GF-D8 (cell line): ENCODE data around the gene FNBP1L.
"Not testable (repeated sequence)": the region's sequence is repeated elsewhere in the genome, so short reads cannot be mapped to it uniquely, and the experiment has no call there.

Source experiments
- DNase-seq: peaks from one replicate; lab custom pipeline; 2025; lab: John Stamatoyannopoulos, UW

The FNBP1L gene

DNA sequence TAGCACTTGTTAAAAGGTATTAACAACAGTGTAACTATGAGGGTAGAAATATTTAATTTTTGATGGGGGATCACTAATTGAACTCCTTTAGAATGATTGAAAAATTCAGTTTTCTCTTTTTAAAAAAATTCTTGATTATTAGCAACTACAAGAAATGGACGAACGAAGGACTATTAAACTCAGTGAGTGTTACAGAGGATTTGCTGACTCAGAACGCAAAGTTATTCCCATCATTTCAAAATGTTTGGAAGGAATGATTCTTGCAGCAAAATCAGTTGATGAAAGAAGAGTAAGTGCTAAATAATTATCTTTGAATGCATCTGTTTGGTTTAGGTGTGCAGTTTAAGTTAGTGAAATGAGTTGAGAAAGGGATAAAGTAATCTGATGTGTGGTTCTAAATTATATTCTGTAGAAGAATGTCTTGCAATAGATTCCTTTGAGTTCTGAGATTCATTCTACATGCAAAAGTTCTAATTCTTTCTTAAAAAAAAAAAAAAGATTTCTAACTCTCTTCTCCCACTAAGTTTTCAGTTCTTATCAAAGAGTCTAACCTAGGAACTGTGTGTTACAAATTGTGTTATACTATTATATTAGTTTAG lies 85.0 kb downstream of the FNBP1L start:
- DNase-seq: no peak

DNA sequence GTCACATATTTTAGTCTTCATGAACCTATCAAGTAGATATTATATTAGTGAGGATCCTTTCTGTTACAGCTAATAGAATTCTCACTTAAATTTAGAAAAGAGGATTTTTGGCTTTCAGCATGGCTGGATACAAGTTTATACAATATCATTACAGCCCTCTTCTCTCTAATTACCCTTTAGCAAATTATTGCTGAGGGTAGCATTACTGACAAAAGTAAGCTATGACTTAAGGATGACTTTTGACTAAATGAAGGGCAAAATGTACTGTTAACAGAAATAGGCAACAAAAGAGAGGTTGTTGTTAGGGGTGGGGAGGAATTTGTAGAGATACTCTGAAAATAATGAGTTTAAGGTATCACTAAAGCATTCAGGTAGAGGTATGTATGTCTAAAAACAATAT lies 85.8 kb downstream of the FNBP1L start:
- no peak for DNase-seq

DNA sequence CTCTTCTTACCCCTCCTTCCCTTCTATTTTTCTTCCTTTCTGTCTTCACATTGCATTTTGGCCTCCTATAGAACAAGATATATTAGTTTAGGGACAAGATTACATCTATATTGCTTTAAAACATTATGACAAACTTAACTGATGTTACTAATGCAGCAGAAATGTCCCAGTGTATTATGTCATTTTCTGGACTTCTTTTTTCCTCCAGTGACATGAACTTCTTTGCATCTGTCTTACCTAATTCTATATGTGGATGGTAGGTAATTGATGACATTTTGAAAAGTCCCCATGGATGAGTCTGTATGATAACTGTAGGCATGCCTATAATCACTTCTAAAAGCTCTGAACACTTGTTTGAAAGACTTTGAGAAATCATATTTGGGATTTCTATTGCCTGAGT lies 89.5 kb downstream of the FNBP1L start:
- no peak for DNase-seq

DNA sequence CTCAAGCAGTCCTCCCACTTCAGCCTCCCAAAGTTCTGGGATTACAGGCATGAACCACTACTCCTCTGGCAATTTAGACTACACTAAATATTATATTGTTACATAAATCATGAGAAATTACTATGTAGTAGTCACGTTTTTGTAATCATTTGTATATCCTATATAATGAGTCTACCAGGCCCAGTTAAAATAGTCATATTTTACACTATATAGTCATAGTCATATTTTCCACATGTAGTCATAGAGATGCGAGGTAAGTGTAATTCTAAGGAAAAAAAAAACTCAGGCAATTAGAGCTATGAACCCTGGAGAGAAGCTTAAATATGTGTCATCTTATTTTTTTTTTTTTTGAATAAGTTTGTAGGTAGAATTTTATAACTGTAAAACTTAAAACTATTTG lies 90.0 kb downstream of the FNBP1L start:
- no peak for DNase-seq

DNA sequence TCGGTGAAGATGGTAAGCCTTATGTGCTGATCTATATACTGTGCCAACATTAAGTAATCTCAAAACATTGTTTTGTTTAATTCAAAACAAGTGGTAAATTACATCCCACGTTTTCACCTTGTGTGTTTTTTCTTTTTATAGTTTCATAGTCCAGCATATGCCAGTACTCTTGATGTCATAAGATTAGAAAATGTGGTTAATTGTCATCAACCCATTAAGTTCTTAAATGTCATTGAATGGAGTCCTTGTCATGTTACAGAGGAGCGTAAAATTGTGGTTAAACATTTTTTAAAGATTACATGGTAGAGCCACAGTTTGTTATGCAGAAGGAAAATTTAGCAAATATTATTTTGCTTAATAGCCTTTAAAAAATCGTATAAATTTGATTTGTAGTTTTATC lies 93.1 kb downstream of the FNBP1L start:
- no peak for DNase-seq

DNA sequence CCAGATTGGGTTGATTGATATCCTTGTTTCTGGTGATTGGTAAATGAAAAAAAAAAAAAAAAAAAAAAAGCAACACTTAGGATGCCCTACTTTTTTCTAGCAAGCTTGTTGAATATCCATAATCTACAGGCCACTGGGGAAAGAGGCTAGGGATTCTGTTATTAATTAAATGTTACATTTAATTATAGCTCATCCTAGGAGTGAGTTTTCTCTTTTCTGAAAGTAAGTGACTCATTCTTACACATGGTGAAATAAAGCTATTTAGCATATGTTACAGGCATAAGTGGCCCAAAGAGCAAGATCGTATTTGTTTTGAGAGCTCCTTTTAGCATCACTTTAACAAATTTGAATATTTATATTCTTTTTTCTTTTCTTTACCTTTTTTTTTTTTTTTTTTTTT lies 94.5 kb downstream of the FNBP1L start:
- no peak for DNase-seq

DNA sequence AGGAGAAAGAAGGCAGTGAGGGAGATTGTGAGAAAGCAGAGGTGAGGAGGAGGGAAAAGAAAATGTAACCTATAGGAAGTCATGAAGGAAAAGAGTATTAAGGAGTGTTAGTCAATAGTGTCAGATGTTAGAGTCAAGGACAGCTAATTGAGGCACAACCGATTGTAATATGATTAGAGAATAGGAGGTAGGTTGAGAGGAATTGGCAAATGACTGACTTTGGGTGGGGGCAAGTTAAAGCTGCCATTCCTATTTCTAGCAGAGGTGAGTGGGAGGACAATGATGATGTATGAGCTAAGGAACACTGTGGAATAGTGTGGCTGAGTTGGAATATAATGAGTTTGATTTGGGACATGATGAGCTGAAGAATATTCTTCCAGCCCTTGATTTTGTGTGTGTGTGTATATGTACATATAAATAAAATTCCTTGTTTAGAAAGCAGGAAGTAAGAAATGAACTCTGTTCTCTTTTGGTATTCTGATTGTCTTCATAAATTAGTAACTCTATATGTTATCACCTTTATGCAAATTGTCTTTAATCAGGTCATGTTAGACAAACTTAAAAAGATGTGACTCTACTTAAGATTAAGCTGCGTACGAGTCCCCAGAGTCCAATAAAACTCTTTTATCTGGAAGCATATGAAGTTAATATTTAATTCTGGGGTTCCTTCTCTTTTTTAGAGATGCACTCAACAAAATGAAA lies 98.4 kb downstream of the FNBP1L start:
- DNase-seq: no peak

DNA sequence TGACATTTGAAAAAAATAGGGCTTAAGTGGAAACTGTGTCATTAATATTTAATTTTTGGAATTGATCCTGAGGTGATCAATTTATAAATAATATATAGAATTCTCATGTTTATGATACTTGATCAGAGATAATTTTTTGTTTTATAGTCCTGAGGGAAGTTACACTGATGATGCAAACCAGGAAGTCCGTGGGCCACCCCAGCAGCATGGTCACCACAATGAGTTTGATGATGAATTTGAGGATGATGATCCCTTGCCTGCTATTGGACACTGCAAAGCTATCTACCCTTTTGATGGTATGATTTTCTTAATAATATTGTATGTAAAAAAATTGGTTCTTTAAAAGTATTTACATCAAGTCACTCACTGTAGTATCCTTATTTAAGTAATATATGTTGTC lies 101.2 kb downstream of the FNBP1L start:
- no peak for DNase-seq

DNA sequence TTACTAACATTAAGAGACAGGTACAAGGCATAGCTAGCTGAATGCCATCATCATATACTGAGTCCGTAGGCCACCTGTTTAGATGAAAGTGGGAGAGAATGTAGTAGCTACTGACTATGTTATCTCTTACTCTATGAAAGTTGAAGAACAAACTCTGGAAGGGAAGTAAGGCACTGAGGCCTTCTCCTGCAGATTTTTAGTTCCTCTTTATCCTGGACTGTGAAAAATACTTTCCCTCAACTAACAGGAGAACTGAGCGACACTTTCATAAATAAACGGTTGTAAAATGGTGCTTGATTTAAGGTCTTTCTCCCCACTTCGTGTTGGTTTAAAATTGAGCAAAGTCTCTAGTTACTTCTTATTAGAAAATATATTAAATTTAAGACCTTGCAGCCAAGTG lies 101.9 kb downstream of the FNBP1L start:
- no peak for DNase-seq

DNA sequence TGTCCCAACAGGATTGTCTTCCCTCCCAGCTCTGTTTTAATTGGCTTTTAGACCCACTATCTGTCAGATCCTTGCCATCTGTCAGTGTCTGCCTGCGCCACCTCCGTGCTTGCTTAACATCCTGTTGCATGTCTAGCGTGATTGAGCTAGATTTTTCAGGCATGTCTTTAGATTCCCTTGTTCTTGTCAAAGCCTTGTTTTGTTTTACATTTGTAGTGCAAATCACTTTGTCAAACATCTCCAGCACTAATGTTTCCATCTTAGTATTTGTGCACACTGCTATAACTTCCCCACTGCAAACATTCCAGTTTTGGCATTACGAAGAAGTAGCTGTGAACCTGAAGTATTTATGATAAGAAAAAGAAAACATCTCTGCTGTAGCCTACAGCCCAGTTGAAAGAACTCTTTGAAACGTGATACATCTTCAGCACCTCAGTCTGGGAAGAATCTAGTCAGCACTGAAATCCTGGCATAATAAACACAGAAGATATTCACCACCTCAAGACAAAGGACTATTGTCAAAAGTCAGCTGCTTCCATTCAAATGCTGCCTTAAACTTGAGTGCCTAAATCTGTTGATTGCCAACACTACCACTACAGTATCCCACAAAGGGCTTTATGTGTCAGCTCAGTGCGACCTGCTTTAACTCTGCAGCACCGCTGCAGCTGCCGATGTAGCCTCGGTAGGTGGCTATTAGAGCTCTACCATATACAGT lies 105.0 kb downstream of the FNBP1L start:
- peak; percentile 68 for DNase-seq

DNA sequence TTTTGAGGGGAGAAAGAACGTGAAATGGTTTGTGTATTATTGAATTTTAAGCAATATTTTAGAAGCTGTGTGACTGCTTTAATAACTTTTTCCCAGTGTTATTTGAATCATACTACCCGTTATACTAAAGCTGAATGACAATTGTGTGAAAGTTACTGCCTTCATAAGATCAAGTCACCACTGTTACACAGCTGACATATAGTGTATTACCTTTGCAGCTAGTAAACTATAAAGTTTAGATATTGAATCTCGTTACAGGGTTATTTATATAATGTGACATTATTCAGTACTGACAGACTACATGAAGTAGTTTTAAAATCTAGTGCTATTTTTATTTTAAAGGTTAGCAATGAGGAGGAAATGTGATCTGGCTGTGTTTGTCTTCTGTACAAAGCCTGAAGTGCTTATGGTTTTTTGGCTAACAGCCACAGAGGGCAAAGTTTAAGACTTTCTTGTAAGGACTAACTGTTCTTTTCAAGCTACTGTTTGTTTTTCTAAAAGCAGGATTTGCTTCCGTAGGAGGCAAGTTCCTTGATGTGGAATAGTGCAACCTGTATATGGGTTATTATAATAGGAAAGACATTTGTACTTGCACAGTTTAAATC lies 106.1 kb downstream of the FNBP1L start:
- DNase-seq: not testable (repeated sequence)

DNA sequence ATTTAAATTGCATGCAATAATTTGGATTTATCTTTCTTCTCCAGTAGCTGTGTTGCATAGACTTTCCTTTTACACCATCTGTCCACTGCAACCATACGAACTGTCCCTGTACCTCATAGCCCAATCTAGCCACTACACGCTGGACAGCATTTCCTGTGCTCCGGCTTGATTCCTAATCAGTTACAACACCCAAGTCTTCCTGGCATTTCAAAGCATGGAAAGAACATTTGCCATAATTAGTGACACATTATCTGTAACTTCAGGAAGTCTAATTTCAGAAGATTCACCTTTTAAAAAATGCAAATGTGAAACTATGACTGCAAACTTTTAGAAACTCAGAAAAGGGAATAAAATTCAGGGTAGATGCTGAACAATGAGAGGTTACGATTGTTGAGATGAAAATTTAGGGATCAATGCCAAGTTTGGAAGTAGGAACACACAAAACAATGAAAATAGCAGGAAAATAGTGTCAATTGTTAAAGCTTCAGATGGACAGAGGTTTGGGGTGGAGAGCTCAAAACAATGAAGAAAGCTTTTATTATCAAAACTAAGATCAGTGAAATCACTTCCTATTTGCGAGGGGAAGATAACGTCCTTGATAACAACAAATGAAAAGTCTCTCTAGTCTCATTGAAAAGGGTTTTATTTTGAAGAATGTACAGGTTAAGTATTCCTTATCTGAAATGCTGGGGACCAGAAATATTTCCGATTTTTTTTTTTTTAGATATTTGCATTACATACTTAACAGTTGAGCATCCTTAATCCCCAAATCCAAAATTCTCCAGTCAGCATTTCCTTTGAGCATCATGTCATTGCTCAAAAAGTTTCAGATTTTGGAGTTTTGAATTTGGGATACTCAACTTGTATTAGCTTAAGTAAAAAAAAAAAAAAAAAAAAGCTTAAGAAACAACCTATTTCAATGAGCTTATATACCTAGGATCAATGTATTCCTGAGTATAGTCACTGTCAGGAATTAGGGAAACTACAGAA lies 107.3 kb downstream of the FNBP1L start:
- no peak for DNase-seq

DNA sequence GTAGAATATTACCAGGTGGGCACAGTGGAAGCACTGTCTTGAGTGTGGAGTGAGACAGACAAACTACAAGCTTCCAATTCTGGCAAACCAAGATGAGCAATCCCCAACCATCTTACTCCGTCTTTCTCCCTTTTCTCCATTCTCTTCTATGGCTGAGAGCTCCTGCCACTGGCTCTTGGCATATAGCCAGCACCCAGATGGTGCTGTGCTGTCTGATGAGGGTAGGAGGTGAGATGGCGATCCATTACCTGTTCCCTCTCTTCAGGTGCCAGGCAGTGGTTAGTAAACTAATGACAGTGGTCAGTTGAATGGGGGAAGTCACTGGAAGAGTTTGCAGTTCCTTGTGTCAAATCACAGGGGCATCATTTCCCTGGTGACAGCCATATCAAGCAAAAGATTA lies 108.4 kb downstream of the FNBP1L start:
- no peak for DNase-seq

DNA sequence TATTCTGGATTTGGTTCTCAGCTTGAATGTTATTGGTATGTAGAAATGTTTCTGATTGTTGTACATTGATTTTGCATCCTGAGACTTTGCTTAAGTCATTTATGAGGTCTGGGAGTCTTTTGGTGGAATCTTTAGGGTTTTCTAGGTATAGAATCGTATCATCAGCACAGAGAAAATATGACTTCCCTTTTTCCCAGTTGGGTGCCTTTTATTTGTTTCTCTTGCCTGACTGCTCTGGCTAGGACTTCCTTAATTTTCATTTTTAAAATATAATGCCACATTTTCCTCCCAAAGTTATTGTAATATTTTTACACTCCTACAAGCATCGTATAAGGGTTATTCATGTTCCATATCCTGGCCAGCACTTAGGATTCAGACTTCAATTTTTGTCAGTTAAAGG lies 111.1 kb downstream of the FNBP1L start:
- DNase-seq: peak; percentile 51

DNA sequence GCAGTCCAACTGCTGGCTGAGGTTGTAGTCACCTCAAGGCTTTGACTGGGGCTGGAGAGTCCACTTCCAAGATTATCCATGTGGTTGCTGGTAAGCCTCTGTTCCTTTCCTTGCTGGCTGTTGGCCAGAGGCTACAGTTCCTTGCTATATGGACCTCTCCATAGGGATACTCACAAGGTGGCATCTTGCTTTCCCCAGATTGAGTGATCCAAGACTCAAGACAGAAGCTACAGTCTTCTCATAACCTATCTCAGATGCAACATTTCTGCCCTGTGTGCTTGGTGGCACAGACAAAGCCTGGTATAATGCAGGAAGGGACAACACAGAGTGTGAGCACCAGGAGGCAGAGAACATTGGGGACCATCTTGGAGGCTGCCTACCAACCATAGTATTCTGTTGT lies 111.8 kb downstream of the FNBP1L start:
- no peak for DNase-seq

DNA sequence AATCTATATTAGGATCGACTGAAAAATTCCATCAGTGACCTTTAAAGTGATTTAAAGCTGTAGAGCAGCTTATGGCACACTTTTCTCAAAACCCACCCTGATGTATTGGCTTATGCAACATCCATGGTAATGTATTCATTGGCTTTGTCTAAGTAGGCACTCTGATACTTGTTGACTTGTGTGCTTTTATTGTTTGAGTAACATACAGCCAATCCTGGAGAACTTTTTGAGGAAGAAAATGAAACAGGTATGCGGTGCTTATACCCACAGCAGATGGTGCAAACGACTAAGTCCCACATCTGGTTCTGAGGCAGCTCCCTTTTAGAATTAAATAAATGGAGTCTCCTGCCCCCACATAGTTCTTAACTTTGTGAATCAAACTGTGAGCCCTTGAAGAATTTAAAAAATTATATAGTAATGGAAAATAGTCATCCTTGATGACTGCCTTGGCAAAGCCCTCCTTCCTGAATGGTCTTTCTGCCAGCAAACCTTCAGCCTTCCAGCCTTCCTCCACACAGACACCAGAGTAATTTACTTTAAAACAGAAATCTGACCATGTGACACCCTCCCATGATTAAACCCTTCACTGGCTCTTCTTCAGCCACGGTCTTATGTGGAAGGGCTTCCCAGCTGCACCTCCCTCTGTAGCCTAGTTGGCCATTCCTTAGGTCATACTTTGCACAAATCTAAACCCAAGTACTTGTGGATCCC lies 117.7 kb downstream of the FNBP1L start:
- no peak for DNase-seq

DNA sequence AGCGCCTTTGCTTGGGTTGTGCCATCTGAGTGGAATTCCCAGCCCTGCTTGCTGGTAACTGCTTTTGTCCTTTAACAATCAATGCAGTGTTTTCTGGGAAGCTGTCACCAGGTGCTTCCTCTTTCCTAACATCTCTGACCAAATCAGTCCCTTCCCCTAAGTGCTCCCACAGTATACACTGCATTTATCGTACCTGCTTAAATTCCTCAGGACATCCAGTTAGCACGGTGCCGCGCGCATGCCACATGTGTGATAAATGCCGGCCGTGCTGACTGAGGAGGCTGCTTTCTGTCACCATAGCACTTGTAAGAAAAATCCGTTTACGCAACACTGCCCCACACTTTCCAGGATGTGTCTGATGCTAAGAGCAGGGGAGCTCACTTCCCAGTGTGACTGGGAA lies 118.3 kb downstream of the FNBP1L start:
- no peak for DNase-seq

DNA sequence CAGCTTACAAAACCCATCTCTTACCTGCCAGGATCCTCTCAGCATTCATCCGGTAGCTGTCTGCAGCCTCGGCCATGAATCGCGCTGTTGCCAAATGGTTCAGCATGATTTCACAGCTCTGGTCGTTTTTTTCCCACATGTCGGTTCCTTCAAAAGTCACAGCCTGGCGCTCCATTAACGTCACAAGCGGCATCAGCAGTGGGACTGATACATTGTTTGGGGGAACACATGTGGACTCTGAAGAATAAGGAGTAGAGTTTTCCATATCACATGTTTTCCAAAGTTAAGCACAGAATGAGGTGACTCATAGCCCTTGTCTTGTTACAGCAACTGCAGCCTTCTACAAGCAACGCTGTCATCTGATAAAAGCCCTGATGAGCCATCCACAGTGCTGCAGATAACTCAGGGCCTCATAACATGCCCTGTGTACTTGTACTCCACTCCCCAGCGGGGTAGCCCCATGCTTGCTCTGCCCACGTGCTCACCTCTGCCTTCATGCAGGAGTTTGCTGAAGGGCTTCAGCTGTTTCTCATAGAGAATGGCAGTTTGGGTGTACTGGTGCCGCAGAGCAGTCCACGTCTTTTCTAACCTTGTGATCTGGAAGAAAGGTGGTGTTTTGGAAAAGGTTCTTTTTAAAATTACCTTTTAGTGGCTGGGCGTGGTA lies 119.5 kb downstream of the FNBP1L start:
- DNase-seq: no peak

DNA sequence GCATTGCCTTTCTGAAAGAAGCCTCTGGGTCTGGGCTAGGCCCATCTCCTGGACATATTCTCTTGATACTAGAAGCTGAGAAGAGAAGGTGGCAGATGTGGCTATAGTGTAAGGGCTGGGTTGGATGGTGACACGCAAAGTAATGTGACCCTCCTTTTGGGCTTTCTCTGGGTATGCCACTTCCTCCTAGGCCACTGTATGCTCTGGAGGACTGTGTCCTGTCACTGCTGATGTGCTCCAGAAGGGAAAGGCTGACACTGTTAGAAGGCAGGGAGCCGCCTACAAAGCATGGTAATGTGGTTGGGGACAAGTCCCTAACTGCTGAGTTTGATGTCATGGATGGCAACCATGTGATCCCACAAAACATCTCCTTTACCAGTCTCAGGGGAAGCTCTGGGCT lies 121.6 kb downstream of the FNBP1L start:
- no peak for DNase-seq

DNA sequence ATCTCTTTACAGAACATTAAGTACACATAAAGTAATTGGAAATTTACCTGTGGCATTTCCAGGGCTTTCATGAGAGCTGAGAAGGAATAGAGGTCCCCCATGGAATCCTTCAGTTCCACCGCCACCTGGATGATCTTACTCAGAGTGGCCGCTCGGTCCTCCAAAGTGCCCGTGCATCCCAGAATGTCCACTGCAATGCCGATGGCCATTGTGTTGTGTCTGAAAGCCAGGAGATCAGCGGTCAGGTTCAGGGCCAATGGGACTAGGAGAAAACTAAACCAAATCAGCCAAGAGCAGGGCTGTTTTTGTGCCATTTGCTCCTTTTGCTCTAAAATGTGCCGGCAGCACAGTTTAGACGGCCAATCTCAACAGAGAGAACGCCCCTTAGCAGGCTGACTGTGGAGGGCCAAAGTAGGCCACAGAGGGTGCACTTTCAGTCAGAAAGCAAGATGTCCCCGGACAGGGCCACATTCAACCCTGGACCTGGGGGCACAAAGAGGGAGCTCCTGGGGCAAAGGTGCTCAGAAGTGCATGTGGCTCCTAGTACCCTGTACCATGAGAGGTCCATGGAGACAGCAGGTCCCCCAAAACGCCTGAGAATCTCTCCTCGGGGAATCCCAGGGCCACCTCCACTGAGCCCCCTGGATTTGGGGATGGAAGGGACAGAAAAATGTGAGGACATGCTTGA lies 123.8 kb downstream of the FNBP1L start:
- no peak for DNase-seq
